ENCODE data around the gene GNAL.

DNA sequence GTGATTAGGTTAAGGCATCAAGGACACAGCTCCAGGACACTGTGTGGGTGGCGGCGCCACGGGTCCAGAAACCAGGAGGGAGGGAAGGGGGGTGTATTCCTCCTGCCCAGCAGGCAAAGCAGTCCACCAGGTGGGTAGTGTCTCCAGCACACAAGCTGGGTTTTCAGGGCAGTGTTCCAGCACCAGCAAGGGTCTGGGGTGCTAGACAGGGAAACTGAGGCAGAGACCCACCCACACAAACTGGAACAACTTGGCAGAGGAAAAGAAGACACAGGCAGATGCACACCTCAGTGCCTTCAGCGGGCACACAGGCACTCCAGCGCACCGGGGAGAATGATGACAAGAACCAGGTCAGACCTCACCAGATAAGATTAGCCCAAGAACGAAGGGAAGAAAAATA, 28.4 kb upstream of the GNAL start:
- TF ChIP-seq, protein P1, sequence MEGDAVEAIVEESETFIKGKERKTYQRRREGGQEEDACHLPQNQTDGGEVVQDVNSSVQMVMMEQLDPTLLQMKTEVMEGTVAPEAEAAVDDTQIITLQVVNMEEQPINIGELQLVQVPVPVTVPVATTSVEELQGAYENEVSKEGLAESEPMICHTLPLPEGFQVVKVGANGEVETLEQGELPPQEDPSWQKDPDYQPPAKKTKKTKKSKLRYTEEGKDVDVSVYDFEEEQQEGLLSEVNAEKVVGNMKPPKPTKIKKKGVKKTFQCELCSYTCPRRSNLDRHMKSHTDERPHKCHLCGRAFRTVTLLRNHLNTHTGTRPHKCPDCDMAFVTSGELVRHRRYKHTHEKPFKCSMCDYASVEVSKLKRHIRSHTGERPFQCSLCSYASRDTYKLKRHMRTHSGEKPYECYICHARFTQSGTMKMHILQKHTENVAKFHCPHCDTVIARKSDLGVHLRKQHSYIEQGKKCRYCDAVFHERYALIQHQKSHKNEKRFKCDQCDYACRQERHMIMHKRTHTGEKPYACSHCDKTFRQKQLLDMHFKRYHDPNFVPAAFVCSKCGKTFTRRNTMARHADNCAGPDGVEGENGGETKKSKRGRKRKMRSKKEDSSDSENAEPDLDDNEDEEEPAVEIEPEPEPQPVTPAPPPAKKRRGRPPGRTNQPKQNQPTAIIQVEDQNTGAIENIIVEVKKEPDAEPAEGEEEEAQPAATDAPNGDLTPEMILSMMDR (IDR thresholded peaks at IDR 0.05; ENCODE audit: insufficient read depth, low read depth, low read length), result no peak
- no peak for TF ChIP-seq EZH2 (IDR thresholded peaks at IDR 0.05; ENCODE audit: insufficient read depth, low read length)
